ENCODE data around the gene FOCAD.

GRCh38 chr9:20742833-20743232 is 58.8 kb downstream of the FOCAD start:
- TF ChIP-seq CTCF (conservative IDR thresholded peaks at IDR 0.05; ENCODE audit: low read depth, low read length) (no peak), EZH2 (IDR thresholded peaks at IDR 0.05; ENCODE audit: low read length, unreplicated experiment) (no peak), EZH2phosphoT487 (IDR thresholded peaks at IDR 0.05; ENCODE audit: borderline replicate concordance, low read length) (no peak)

All from PC-3 (cell line).